ENCODE data around the gene NET1. TPM values are rescaled to one million over a fixed set of nuclear protein-coding genes. Genes with fewer than 3 reads are reported as not detected.

NET1 gene
- total and polyA plus RNA-seq, 2 donors (not counting 3 experiments of a cell fraction or from before 2014, with no cell fraction given): 14.4 to 46.3 TPM

GRCh38 chr10:5477948-5478693 lies 65.8 kb downstream of the NET1 start:
- Histone ChIP-seq H3K4me1 (ENCODE audit: control insufficient read depth, extremely low read depth, insufficient read depth, low read length) (no peaks in the 10 kb centered on the region), H3K9ac (replicated peaks; ENCODE audit: extremely low read depth, insufficient read depth, low read length) (no peak overlapping the region), H2AFZ (ENCODE audit: low read depth, low read length) (no peak overlapping the region), H3K27ac (ENCODE audit: insufficient read depth, low read depth, low read length) (no peak overlapping the region), H3K4me2 (ENCODE audit: insufficient read depth, low read length) (no peak overlapping the region), H3K9me1 (replicated peaks; ENCODE audit: control insufficient read depth, extremely low read depth, insufficient read depth, low read length) (no peaks in the 10 kb centered on the region), H3K36me3 (ENCODE audit: control insufficient read depth in 2 of 2, extremely low read depth in 1 of 2, insufficient read depth in 2 of 2, low read length in 2 of 2) (no peaks in the 10 kb centered on the region), H3K9me3 (replicated peaks; ENCODE audit: control insufficient read depth, insufficient read depth, low read length) (no peaks in the 10 kb centered on the region), H3K79me2 (ENCODE audit: control insufficient read depth, insufficient read depth, low read length) (no peaks in the 10 kb centered on the region), H4K20me1 (replicated peaks; ENCODE audit: control insufficient read depth, extremely low read depth, insufficient read depth, low read length) (no peaks in the 10 kb centered on the region), H3K27me3 (ENCODE audit: control insufficient read depth in 2 of 2, insufficient read depth in 2 of 2, low read length in 2 of 2) (peaks cover 0 to 2% of the 10 kb centered on the region in 2 experiments), H3K4me3 (replicated peaks in 1 of 3; ENCODE audit: insufficient read depth in 1 of 3, low read depth in 1 of 3, low read length in 3 of 3) (no peak overlapping the region)
- intact Hi-C loops (cut with micrococcal nuclease) (no loop called here), dilution Hi-C loops (cut with MboI; ENCODE audit: extremely low pct_ligation_motif_present, low sequenced_read_pairs) (no loop called here)
- CTCF ChIA-PET: interaction anchor here (1.5 kb wide), 1 partner anchor 145 kb away, joined by 5 read pairs; no protein-coding TSS in a partner anchor
- no peak for DNase-seq (ENCODE audit: low read depth, low spot score)
- FAIRE-seq: no peak
- TF ChIP-seq JUN (IDR thresholded peaks at IDR 0.05; ENCODE audit: borderline replicate concordance, insufficient read depth, insufficient read length, low read depth) (no peak), MAX (IDR thresholded peaks at IDR 0.05; ENCODE audit: insufficient read depth, insufficient read length) (no peak), CTCF (IDR thresholded peaks at IDR 0.05; ENCODE audit: extremely low read depth in 1 of 2, insufficient read depth in 1 of 2, low read depth in 1 of 2, low read length in 2 of 2) (no peak), MYC (IDR thresholded peaks at IDR 0.05; ENCODE audit: low read depth, low read length) (no peak), POLR2AphosphoS5 (IDR thresholded peaks at IDR 0.05; ENCODE audit: insufficient read depth, low read depth, low read length) (no peak), GATA2 (IDR thresholded peaks at IDR 0.05; ENCODE audit: insufficient read depth, insufficient read length, low read depth, low read length) (no peak), POLR2A (IDR thresholded peaks at IDR 0.05; ENCODE audit: low read depth, low read length) (no peak), FOS (IDR thresholded peaks at IDR 0.05; ENCODE audit: borderline replicate concordance, insufficient read depth, low read length) (no peak), EZH2 (IDR thresholded peaks at IDR 0.05; ENCODE audit: borderline replicate concordance, low read depth, low read length, severe bottlenecking) (no peak)
- POLR2A ChIA-PET: no interaction called here
- BruUV-seq (replicated peaks): no TSS peak
